Spleen (tissue), 11 donors: Measurements from ENCODE around the gene SIM1. TPM values are rescaled to one million over a fixed set of nuclear protein-coding genes. Genes with fewer than 3 reads are reported as not detected.

Source experiments
- DNase-seq: peaks from one replicate; pipeline ENCODE4 v3.0.0-alpha.2; 2020
- H3K27ac ChIP-seq, 8 donors: fragments of 200-600 bp; sonication (generic) in 7 of 8; 1 replicate in 4 of 8; 2 replicates in 4 of 8; pipeline versions ENCODE4 v1.5.0 to v1.8.0; 2016 to 2021; ENCODE audit warnings: inconsistent platforms in 4 of 8, mild to moderate bottlenecking in 4 of 8, moderate library complexity in 1 of 8
- H3K27me3 ChIP-seq, 7 donors: fragments of 200-600 bp; sonication (generic) in 6 of 7; replicated peaks in 1 of 7; 1 replicate in 4 of 7; 2 replicates in 3 of 7; pipeline versions ENCODE4 v1.5.0 to v1.8.0; 2016 to 2021; ENCODE audit warnings: inconsistent platforms in 3 of 7, mild to moderate bottlenecking in 1 of 7
- H3K36me3 ChIP-seq, 6 donors: fragments of 200-600 bp; sonication (generic) in 5 of 6; 1 replicate in 4 of 6; 2 replicates in 2 of 6; pipeline versions ENCODE4 v1.5.0 to v1.8.0; 2016 to 2021; ENCODE audit warnings: inconsistent platforms in 2 of 6
- H3K4me1 ChIP-seq, 6 donors: fragments of 200-600 bp; sonication (generic) in 5 of 6; 1 replicate in 3 of 6; 2 replicates in 3 of 6; pipeline versions ENCODE4 v1.5.0 to v1.8.0; 2016 to 2021; ENCODE audit warnings: inconsistent platforms in 3 of 6
- H3K4me3 ChIP-seq, 8 donors: fragments of 200-600 bp; sonication (generic) in 7 of 8; 1 replicate in 4 of 8; 2 replicates in 4 of 8; pipeline versions ENCODE4 v1.5.0 to v1.8.0; 2016 to 2021; ENCODE audit warnings: inconsistent platforms in 4 of 8, mild to moderate bottlenecking in 4 of 8, moderate library complexity in 2 of 8
- H3K9me3 ChIP-seq, 8 donors: fragments of 200-600 bp; sonication (generic) in 7 of 8; 1 replicate in 4 of 8; 2 replicates in 4 of 8; pipeline versions ENCODE4 v1.5.0 to v1.8.0; 2016 to 2021; ENCODE audit warnings: inconsistent platforms in 4 of 8
- CTCF ChIP-seq, 11 experiments: fragments of 200-600 bp in 7 of 11; fragments of 450-650 bp in 4 of 11; sonication (generic) in 4 of 11; IDR thresholded peaks in 8 of 11; conservative IDR thresholded peaks in 3 of 11; 1 replicate in 7 of 11; 2 replicates in 4 of 11; pipeline versions ENCODE4 v1.4.0 to v1.8.0; 2016 to 2021; ENCODE audit warnings: antibody characterized with exemption in 11 of 11, inconsistent platforms in 4 of 11, mild to moderate bottlenecking in 1 of 11
- POLR2A ChIP-seq, 3 donors: fragments of 450-650 bp; IDR thresholded peaks; one replicate each; pipeline ENCODE4 v1.5.1; 2017; ENCODE audit warnings: antibody characterized with exemption in 3 of 3, mild to moderate bottlenecking in 1 of 3
- POLR2AphosphoS5 ChIP-seq, 3 donors: sonication (generic); formaldehyde crosslinking; IDR thresholded peaks; one replicate each; pipeline ENCODE4 v1.5.1; 2017; ENCODE audit warnings: antibody characterized with exemption in 3 of 3
- WGBS, 5 donors: extraction: QIAGEN DNeasy Blood & Tissue Kit in 3 of 5; methylation state at CpG; one replicate each; pipeline versions ENCODE4 v1.1.5 to v1.1.7; 2013 to 2018; 5-methylcytosine and 5-hydroxymethylcytosine counted together
- intact Hi-C: fragments of 100-400 bp; cut with DNase I; formaldehyde crosslinking; loops from one replicate; pipeline ENCODE4 v1.15.0; 2023; ENCODE audit warnings: low total_unique reads
- polyA plus RNA-seq, 3 donors: library from polyadenylated mRNA; stranded (reverse); fragments of 200-250 nt; gene quantifications; one replicate each; pipeline ENCODE4 v1.2.1, GENCODE V29; 2013
- total RNA-seq, 7 donors: library from RNA; depleted of rRNA in 3 of 7; stranded (reverse); fragments of >200 nt in 3 of 7; fragmentation: NEBNext Ultra II Directional in 4 of 7; extraction: Animal tissue kit (Norgen Biotek cat#: 25700) in 4 of 7; gene quantifications; one replicate each; pipeline versions ENCODE4 v1.1.0 to v1.2.1, GENCODE V29; 2016 to 2021
- donor health status: healthy with polysubstance abuse.
- donor health status: DM: no; HTN: no; CAD: no; lungs with moderate emphysema.
- donor health status: DM: no; HTN: no; CAD: no.
- donor health status: Bipolar disorder and iron deficiency.
- donor health status: healthy.
- donor health status: DM: no; HTN: no; CAD: no.
- donor health status: DM: yes; HTN: yes; CAD: no.

Gene SIM1
- total and polyA plus RNA-seq, 10 donors: not detected

- peaks cover 0 to 9% (median 2%) of the 10 kb centered on the region in 6 donors for H3K4me1 ChIP-seq
- H3K27ac ChIP-seq: no peak overlapping the region
- H3K36me3 ChIP-seq: no peaks in the 10 kb centered on the region
- 77 to 91% (median 80%) methylated on average over 2 of the region's 2 CpGs for WGBS, 5 donors
- no peak for DNase-seq
- TF ChIP-seq POLR2A (IDR thresholded peaks at IDR 0.05) (no peak), CTCF (IDR thresholded peaks at IDR 0.05 in 8 of 11, conservative IDR thresholded peaks at IDR 0.05 in 3 of 11) (no peak), POLR2AphosphoS5 (IDR thresholded peaks at IDR 0.05) (no peak)
- intact Hi-C loops: no loop called here
- no peaks in the 10 kb centered on the region for H3K9me3 ChIP-seq
- no peak overlapping the region for H3K4me3 ChIP-seq
- no peaks in the 10 kb centered on the region for H3K27me3 ChIP-seq
Observed at GRCh38 chr6:100346203-100346602, 118.5 kb downstream of the SIM1 start.

- intact Hi-C loops: no loop called here
- Histone ChIP-seq H3K4me3 (no peak overlapping the region), H3K27me3 (no peaks in the 10 kb centered on the region), H3K9me3 (peaks cover 0 to 3% (median 0%) of the 10 kb centered on the region in 8 donors), H3K27ac (no peak overlapping the region), H3K4me1 (peaks cover 0 to 9% (median 2%) of the 10 kb centered on the region in 6 donors), H3K36me3 (no peaks in the 10 kb centered on the region)
- TF ChIP-seq CTCF (IDR thresholded peaks at IDR 0.05 in 8 of 11, conservative IDR thresholded peaks at IDR 0.05 in 3 of 11) (no peak), POLR2AphosphoS5 (IDR thresholded peaks at IDR 0.05) (no peak), POLR2A (IDR thresholded peaks at IDR 0.05) (no peak)
- WGBS, 5 donors: 79 to 94% (median 89%) methylated on average over 4 of the region's 4 CpGs
- DNase-seq: no peak
Observed at GRCh38 chr6:100344761-100345160, 120.0 kb downstream of the SIM1 start.

GRCh38 chr6:100344321-100344720, 120.4 kb downstream of the SIM1 start:
- H3K4me3 ChIP-seq: no peak overlapping the region
- 92 to 99% (median 95%) methylated on average over 2 of the region's 2 CpGs for WGBS, 5 donors
- no peak for DNase-seq
- no peak overlapping the region for H3K27ac ChIP-seq
- intact Hi-C loops: no loop called here
- H3K36me3 ChIP-seq: no peaks in the 10 kb centered on the region
- H3K9me3 ChIP-seq: peaks cover 0 to 4% (median 0%) of the 10 kb centered on the region in 8 donors
- no peaks in the 10 kb centered on the region for H3K27me3 ChIP-seq
- TF ChIP-seq CTCF (IDR thresholded peaks at IDR 0.05 in 8 of 11, conservative IDR thresholded peaks at IDR 0.05 in 3 of 11) (no peak), POLR2A (IDR thresholded peaks at IDR 0.05) (no peak), POLR2AphosphoS5 (IDR thresholded peaks at IDR 0.05) (no peak)
- H3K4me1 ChIP-seq: peaks cover 0 to 9% (median 2%) of the 10 kb centered on the region in 6 donors

- Histone ChIP-seq H3K4me3 (no peak overlapping the region), H3K4me1 (peaks cover 0 to 9% (median 2%) of the 10 kb centered on the region in 6 donors), H3K9me3 (peaks cover 0 to 4% (median 0%) of the 10 kb centered on the region in 8 donors), H3K27me3 (no peaks in the 10 kb centered on the region), H3K36me3 (no peaks in the 10 kb centered on the region), H3K27ac (no peak overlapping the region)
- DNase-seq: no peak
- intact Hi-C loops: no loop called here
- no peak for TF ChIP-seq CTCF (IDR thresholded peaks at IDR 0.05 in 8 of 11, conservative IDR thresholded peaks at IDR 0.05 in 3 of 11)
- TF ChIP-seq POLR2AphosphoS5 (IDR thresholded peaks at IDR 0.05): no peak
- TF ChIP-seq POLR2A (IDR thresholded peaks at IDR 0.05): no peak
- 43 to 63% (median 44%) methylated on average over 4 of the region's 4 CpGs for WGBS, 5 donors
Observed at GRCh38 chr6:100343316-100344077, 121.2 kb downstream of the SIM1 start.
